HG02763 (cell line): ENCODE results near the gene FGR.
"Not testable (repeated sequence)": the region's sequence is repeated elsewhere in the genome, so short reads cannot be mapped to it uniquely, and the experiment has no call there.

Experiments used
- ATAC-seq: cut with Tn5 transposase; IDR thresholded peaks from one replicate; pipeline ENCODE4 v1.9.1; 2021; ENCODE audit warnings: mild to moderate bottlenecking, moderate library complexity; ENCODE audit not compliant: unreplicated experiment

FGR gene

DNA sequence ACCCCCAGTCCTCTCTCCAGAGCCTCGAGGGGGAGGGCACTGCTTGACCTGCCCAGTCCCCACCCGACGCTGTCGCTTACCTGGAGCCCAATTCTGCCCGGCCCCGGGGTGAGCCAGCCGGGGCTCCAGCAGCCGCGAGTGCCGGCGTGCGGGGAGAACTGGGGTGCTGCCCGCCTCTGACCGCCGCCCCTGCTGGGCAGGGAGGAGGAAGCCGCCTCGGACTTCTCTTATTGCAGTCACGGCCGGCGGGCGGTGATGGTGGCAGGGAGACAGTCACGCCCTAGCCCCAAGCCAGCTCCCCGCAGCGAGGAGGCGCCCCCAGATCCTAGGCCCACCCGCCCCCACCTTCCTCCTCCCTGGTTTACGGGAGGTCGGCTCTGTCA lies at the start of gene FGR:
FGR (minus strand) TSS at position 201 of the 383 bp plus-strand sequence. CDS start 11,269 bp downstream, outside the sequence.
- ATAC-seq: no peak

DNA sequence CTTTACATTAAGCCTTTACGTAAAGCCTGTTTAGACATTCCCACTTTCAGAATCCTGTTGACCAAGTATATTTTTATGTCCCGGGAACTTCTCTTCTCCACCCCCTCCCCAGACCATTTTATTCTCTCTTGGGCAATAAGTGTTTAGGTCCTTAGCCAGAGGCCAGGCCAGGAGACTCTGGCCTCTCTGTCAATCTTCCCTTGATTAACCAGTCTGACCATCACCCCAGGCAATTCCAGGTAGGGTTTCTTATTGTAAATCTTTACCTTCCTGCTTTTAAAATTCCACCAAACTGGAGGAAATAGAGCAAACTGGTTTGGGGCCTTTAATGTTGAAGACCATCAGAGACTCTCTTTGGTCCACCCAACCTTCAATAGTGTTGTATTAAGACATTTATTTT lies 49.2 kb upstream of the FGR start:
- ATAC-seq: no peak

DNA sequence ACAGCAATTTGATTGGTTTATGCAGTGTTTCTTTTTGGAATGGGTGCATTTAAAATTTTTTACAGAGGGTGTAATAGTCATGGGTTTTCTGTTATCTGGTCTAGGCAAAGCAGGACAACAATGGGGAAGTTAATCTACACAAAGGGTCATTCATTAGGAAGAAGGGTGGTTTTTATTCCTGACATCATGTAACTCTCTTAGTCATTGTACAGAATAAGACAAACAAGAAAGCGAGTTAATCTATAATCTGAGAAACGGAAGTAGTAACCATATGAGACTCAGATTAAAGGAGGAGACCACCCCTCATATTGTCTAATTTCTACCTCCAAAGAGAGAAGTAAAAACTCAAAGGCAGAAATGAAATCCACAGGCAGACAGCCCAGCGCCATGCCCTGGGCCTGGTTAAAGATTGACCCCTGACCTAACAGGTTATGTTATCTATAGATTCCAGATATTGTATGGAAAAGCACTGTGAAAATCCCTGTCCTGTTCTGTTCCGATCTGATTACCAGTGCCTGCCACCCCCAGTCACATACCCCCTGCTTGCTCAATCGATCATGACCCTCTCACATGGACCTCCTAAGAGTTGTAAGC lies 47.5 kb upstream of the FGR start:
- ATAC-seq: no peak

DNA sequence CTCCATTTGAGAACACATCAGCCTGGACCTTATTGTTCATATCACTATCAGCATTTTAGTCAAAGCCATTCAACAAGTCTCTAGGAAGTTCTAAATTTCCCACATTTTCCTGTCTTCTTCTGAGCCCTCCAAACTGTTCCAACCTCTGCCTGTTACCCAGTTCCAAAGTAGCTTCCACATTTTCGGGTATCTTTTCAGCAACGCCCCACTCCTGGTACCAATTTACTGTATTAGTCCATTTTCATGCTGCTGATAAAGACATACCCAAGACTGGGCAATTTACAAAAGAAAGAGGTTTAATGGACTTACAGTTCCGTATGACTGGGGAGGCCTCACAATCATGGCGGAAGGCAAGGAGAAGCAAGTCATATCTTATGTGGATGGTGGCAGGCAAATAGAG lies 46.6 kb upstream of the FGR start:
- ATAC-seq: not testable (repeated sequence)

DNA sequence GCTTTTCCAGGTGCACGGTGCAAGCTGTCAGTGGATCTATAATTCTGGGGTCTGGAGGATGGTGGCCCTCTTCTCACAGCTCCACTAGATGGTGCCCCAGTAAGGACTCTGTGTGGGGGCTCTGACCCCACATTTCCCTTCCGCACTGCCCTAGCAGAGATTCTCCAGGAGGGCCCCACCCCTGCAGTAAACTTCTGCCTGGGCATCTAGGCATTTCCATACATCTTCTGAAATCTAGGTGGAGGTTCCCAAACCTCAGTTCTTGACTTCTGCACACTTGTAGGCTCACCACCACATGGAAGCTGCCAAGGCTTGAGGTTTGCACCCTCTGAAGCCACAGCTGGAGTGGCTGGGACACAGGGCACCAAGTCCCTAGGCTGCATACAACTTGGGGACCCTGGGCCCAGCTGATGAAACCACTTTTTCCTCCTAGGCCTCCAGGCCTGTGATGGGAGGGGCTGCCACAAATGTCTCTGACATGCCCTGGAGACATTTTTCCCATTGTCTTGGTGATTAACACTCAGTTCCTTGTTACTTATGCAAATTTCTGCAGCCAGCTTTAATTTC lies 45.3 kb upstream of the FGR start:
- ATAC-seq: not testable (repeated sequence)

DNA sequence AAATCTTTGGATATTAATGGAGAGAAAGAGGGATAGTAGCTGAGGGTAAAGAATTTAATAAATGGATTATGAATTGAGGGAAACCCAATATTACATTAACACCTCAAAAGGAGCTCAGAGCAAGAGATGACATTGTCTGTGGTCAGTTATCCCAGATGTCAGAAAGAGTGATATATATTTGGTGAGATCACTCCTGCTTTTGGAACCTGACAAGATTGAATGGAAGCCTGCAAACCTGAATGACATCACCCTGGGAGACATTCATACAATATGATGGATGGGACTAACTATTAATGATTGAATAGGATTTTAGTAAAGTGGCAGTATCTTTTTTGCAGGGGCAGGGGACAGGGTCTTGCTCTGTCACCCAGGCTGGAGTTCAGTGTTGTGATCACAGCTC lies 43.8 kb upstream of the FGR start:
- no peak for ATAC-seq

DNA sequence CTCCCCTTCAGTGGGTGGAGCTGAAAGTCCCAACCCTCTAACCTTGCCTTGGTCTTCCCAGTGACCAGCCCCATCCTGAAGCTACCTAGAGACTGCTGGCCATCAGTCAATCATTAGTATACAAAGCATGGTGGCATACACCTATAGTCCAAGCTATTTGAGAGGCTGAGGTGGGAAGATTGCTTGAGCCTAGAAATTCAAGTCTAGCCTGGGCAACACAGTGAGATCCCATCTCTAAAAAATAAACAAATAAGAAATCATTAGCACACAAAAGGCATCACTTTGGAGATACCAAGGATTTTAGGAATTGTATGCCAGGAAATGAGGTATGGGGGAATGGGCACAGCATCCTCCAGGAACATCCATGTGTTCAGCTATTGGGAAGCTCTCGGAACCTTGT lies 41.4 kb upstream of the FGR start:
- no peak for ATAC-seq

DNA sequence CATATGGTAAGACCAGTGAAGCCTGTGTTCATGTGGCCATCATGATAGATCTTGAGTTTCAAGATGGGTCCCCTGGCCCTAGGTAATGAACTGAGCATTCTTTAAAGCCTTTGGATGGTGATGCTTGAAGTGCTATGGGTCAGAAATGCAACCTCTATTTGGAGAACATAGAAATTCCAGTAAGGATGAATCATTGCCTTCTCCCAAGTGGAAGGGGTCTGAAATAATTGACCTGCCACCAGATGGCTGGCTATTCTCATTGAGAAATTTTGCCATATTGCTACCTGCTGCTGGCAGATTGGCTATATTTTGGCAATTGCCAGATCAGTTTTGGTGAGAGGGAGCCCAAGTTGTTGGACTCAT lies 37.7 kb upstream of the FGR start:
- no peak for ATAC-seq

DNA sequence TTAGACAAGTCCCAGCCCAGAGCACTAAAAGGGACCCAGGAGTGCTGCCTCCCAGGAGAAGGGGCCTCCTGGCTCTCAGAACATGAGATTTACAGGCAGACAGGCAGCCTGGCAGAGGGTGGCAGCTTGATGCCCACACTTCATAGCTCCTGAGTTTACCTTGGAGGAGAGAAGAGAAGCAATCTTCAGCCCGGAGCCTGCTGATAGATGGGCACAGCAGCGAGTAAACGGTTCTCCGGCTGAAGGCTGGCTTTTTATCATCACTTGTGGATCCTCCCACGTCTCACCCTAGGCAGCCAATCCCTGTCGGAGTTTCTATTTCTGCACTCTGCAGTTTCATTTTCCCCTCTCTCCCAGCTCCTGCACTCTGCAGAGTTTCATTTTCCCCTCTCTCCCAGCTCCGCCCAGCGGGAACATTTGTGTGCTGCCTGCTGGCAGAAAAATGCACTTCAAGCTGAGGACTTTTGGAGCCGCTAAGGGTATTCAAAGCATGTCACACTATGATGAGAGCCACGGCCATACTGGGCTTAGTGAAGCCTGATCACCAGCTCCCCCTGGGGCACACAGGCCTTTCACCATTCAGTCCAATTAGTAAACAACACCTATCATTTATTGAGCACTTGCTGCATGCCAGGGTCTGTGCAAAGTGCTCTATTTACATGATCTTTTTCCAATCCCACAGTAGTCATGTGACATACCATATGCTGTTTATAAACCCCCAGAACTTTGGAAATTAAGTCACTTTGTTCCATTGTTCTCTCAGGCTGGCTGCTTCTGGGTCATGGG lies 37.2 kb upstream of the FGR start, which contains the start of gene IFI6:
IFI6 (minus strand) TSS at position 229 of the 786 bp plus-strand sequence. CDS start 2,878 bp downstream, outside the sequence.
- peak; percentile 74 for ATAC-seq

DNA sequence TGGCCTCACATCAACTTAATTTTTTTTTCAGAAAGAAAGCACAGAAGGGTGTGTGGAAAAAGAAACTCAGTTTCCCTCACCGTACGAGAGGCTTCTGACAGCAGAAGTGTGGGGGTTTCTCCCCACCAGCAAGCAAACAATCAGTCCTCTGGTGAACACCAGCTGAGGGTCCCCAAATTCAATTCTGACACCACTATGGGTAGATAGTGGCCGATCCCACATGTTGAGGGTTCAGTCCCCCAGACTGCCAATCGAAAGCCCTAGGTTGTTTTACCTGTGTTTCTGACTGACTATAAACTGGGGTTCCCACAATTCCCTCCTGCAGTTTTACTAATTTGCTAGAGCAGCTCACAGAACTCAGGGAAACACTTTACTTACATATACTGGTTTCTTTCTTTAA lies 34.9 kb upstream of the FGR start:
- no peak for ATAC-seq

DNA sequence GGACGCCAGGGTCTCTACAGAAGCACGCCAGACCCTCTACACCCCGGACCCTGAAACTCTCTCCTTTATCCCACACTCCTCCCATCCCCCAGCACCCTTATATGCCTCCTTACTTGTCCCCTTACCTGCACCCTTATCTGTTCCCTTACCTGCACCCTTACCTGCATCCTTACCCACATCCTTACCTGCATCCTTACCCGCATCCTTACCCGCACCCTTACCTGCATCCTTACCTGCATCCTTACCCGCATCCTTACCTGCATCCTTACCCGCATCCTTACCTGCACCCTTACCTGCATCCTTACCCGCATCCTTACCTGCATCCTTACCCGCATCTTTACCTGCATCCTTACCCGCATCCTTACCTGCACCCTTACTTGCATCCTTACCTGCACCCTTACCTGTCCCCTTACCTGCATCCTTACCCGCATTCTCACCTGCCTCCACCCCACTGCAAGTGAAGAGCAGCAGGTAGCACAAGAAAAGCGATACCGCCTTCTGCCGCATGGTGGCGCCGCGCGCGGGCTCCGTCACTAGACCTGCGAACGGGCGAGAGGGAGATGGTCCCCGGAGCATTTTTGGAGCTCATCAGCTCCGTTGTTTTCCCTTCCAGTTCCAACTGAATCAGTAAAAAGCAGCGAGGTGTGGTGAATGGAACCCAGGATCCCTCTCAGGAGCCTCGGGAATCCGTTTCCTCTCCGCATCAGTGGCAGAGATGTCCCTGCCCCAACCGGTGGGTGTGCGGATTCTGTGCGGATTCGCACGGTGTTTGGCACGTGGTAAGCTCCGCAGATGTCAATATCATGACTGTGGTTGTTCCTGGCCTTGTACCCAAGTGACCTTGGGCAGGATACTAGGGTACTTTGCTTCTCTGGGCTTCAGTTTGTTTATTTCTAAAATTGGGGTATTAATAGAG lies 34.1 kb upstream of the FGR start:
- ATAC-seq: no peak

DNA sequence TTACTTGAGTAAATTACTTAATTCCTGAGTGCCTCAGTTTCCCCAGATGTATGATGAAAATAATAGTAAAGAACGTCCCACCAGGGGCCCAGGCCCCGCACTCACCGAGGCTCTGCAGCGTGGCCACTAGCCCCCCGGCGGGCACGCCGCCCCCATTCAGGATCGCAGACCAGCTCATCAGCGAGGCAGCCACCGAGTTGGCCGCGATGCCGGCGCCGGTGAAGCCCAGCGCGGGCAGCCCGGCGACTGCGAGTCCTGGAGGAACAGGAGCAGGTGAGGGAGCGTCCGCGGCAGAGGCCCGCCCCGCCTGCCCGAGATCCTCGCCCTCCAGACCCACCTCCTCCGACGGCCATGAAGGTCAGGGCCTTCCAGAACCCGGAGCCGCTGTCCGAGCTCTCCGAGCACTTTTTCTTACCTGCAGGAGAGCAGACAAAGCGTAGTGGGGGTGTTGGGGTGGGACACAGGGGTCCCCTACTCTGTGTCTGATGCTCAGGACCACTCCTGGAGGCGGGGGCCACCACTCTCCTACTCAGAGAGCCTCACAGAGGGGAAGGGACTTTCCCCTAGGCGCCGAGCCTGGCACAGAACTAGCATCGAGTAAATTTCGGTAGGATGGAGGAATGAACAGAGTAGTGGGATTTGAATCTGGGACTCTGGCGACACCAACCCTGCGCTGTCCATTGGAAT lies 33.3 kb upstream of the FGR start:
- ATAC-seq: no peak

DNA sequence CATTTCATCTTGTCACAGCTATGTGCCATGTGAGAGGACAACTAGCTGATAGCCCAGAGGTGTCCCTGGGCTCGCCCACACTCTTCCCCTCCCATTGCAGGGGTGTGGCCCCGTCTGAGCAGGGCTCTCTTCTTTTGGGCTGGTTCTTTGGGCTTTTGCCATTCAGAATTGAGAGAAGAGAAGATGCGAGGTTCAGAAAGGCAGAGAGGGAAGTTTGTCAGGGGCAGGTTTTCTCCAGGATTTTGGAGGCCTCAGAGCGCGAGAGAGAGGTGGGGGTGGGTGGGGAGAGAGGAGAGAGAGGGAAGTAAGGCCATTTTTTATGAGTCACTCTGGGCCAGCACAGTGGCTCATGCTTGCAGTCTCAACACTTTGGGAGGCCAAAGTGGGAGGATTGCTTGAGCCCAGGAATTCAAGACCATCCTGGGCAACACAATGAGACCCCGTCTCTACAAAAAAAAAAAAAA lies 31.8 kb upstream of the FGR start:
- no peak for ATAC-seq

DNA sequence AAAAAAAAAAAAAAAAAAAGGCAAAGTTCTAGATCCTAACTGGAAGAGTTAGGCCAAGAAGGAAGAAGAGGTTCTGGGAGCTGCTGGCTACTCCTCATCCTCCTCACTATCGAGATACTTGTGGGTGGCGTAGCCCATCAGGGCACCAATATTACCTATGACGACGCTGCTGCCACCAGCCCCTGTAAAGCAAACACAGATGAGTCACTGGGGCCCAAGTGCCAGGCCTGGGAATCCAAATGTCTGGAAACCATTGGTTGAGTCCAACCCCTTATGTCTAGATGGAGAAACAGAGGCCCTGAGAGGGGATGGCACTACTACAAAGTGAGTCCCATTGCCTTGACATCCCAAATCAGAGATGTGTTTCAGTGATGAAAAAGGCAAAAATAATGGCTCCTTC lies 31.3 kb upstream of the FGR start:
- no peak for ATAC-seq

DNA sequence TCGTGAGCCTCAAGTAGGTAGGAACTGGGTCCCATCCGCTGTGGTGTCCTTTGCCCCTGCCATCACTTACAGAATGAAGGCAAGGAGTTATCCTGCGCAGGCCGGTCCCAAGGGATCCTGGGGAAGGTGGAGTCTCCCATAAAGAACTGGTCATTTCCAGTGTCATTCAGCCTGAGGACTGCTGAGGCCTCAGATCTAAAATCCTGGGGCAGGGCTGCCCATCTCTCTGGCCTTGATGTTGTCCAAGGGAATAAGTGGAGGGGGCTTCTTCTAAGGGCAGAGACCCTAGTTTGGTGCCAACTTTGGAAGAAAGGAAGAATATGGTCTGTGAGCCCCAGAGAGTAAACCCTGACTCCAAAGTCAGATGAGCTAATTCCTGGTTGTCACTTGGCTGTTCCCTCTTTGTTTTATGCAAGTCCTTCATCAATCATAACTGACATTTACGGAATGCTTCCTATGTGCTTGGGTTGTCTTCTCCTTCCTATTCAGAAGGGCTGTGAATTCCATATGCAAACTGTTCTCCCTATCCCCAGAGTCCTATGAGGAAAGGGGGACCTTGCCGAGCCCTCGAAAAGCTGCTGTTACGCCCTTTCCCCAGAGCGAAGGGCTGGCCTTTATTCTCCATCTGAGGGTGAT lies 30.1 kb upstream of the FGR start:
- ATAC-seq: no peak

DNA sequence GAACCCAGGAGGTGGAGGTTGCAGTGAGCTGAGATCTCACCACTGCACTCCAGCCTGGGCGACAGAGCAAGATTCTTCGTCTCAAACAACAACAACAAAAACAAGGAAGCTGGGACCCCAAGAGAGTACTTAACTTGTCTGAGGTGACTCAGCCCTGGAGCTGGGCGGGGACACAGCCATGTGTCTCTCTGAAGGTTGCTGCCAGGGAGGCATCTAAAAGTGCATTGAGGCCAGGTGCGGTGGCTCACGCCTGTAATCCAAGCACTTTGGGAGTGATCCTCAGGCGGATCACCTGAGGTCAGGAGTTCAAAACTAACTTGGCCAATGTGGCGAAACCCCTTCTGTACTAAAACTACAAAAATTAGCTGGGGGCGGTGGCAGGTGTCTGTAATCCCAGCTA lies 29.3 kb upstream of the FGR start:
- ATAC-seq: no peak

DNA sequence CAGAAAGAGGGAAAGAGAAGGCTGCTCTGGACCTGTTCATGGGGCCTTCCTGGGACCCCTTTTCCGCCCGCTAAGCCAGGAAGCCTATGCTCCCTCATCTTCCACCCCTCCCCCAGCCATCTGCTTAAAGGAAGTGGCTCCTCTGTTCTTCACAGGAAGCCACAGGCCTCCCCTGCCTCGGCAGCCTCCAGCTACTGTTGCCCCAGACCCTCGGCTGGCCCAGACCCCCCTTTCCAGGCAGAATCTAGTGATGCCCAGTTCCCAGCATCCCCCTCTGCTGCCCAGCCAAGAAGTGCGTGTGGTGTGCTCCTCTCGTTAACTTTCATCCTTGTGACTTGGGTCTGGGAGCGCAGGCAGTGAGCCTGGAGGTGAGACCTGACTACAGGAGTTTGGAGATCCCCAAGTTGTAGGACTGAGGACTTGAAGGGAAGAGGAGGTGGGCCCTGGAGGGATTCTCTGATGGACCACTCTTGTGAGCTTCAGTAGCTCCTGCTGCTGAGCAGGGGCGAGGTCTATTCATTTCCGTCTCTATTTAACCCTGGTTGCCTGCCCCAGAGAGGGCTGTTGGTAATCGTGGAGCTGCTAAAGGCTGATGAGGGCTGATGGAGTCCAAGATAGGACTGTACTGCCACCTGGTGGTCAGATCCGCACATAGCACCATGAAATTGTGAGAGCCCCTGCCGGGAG lies 27.9 kb upstream of the FGR start:
- ATAC-seq: no peak

DNA sequence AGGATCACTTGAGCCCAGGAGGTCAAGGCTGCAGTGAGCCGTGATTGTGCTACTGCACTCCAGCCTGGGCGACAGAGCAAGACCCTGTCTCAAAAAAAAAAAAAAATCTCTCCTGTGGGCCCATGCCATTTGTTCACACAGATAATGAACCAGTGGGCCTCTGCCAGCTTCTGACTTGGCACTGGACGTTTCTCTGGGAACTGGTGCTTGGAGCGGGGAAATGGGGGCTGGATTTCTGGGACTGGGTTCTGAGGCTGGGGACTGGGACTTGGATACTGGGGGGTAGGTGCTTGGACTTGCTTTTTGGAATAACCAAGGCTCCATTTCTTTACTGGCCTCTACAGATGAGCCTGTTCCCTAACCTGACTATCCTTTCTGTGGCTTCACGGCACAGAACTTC lies 27.3 kb upstream of the FGR start:
- ATAC-seq: no peak

DNA sequence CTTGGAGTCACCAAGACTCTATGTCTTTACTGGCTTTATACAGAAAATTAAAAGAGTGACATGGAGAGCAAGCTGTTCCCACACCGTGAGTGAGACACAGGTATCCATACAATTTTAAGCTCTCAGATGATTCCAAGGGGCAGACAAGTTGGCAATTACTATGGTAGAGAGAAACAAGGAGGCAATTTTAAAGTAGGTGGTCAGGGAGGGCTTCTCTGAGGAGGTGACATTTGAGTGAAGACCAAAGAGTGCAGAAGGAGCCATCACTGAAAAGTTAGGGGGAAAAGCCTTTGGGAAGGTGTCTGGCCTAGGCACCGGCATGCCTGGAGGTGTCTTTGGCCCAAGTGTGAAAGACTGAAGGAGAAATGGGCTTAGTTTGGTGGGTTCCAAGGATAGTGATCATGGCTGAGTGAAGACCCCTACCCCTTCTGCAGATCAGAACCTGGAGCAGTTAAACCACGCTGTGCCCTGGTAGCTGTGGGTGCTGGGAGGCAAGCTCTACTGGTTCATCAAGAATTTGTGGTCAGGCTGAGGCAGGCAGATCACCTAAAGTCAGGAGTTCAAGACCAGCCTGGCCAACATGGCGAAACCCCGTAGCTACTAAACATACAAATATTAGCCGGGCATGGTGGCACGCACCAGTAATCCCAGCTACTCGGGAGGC lies 26.6 kb upstream of the FGR start:
- no peak for ATAC-seq
